Endothelial cell (in vitro differentiated cells): ENCODE data around the gene SAE1. TPM values are rescaled to one million over a fixed set of nuclear protein-coding genes. Genes with fewer than 3 reads are reported as not detected.
A peak's percentile ranks its signal among the peaks of the same experiment; 100 is the strongest.
"Not testable (repeated sequence)": the region's sequence is repeated elsewhere in the genome, so short reads cannot be mapped to it uniquely, and the experiment has no call there.

Experiments
- DNase-seq: peaks from one replicate; pipeline ENCODE4 v3.0.0; 2021; ENCODE audit warnings: low spot score
- H3K27ac Mint-ChIP-seq: one replicate; pipeline ENCODE4 v1.8.0; 2021; ENCODE audit warnings: mixed read lengths, inconsistent platforms; ENCODE audit not compliant: unreplicated experiment
- H3K27me3 Mint-ChIP-seq: one replicate; pipeline ENCODE4 v1.8.0; 2021; ENCODE audit warnings: mild to moderate bottlenecking, moderate library complexity, mixed read lengths, inconsistent platforms; ENCODE audit not compliant: unreplicated experiment
- H3K36me3 Mint-ChIP-seq: one replicate; pipeline ENCODE4 v1.8.0; 2021; ENCODE audit warnings: mild to moderate bottlenecking, low read depth, mixed read lengths, inconsistent platforms; ENCODE audit not compliant: unreplicated experiment
- H3K4me1 Mint-ChIP-seq: one replicate; pipeline ENCODE4 v1.8.0; 2021; ENCODE audit warnings: mild to moderate bottlenecking, mixed read lengths, inconsistent platforms; ENCODE audit not compliant: unreplicated experiment
- H3K4me3 Mint-ChIP-seq: one replicate; pipeline ENCODE4 v1.8.0; 2021; ENCODE audit warnings: mild to moderate bottlenecking, mixed read lengths, inconsistent platforms; ENCODE audit not compliant: unreplicated experiment
- H3K9me3 Mint-ChIP-seq: one replicate; pipeline ENCODE4 v1.8.0; 2021; ENCODE audit warnings: mixed read lengths, inconsistent platforms; ENCODE audit not compliant: unreplicated experiment
- total RNA-seq: library from RNA; stranded (reverse); fragmentation: NEBNext Ultra II Directional; extraction: Animal tissue kit (Norgen Biotek cat#: 25700); gene quantifications from one replicate; pipeline ENCODE4 v1.2.1, GENCODE V29; 2021; ENCODE audit not compliant: unreplicated experiment
- TF ChIP-seq, protein P1 (sequence below): fragments of 200-600 bp; sonication (generic); IDR thresholded peaks from one replicate; pipeline ENCODE4 v1.5.0; 2021; ENCODE audit warnings: antibody characterized with exemption; ENCODE audit not compliant: unreplicated experiment

SAE1 gene
- total RNA-seq, 1 donor from 2014 or later = 134 TPM

- peaks cover 15% of the 10 kb centered on the region for H3K36me3 Mint-ChIP-seq
- peaks cover 11% of the 10 kb centered on the region for H3K27me3 Mint-ChIP-seq
- peaks cover 21% of the 10 kb centered on the region for H3K4me1 Mint-ChIP-seq
- H3K9me3 Mint-ChIP-seq = no peaks in the 10 kb centered on the region
- peak overlapping the region; percentile 79 for H3K4me3 Mint-ChIP-seq
- DNase-seq = no peak
- TF ChIP-seq, protein P1, sequence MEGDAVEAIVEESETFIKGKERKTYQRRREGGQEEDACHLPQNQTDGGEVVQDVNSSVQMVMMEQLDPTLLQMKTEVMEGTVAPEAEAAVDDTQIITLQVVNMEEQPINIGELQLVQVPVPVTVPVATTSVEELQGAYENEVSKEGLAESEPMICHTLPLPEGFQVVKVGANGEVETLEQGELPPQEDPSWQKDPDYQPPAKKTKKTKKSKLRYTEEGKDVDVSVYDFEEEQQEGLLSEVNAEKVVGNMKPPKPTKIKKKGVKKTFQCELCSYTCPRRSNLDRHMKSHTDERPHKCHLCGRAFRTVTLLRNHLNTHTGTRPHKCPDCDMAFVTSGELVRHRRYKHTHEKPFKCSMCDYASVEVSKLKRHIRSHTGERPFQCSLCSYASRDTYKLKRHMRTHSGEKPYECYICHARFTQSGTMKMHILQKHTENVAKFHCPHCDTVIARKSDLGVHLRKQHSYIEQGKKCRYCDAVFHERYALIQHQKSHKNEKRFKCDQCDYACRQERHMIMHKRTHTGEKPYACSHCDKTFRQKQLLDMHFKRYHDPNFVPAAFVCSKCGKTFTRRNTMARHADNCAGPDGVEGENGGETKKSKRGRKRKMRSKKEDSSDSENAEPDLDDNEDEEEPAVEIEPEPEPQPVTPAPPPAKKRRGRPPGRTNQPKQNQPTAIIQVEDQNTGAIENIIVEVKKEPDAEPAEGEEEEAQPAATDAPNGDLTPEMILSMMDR = no peak
- H3K27ac Mint-ChIP-seq = peak overlapping the region; percentile 77
These were observed 112.7 kb downstream of the SAE1 start for GRCh38 chr19:47243364-47243775.

DNA sequence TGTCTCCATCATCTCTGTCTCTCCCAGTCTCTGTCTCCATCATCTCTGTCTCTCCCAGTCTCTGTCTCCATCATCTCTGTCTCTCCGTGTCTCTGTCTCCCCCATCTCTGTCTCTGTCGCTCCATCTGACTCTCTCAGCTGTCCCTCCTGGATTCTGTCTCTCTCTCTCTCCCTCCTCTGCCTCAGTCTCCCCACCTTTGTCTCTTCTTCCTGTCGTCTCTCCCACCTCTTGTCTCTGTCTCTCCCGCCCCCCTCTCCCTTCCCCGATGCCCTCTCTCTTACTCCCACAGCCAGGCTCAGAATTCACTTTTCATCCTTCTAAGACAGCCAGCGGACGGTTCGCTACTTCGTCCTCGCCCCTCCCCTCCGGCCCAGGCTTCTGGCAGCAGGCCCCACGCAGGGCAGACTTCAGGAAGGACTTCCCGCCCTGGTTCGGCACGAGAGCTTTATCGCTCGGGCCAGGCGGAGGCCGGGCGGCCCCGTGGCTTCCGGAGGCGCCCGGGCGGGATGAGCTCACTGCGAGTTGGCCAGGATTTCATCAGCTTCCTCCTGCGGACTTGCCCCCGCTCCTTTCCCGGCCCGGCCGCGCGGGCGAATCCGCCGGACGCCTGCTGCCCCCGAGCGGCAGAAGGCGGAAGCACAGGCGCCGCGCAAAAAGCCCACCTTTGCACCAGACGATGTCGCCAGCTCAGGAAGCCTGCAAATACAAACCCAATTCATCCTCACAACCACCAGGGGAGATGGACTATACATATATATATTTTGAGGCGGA is 113.3 kb downstream of the SAE1 start:
- DNase-seq = peak; percentile 99
- peaks cover 19% of the 10 kb centered on the region for H3K4me1 Mint-ChIP-seq
- peaks cover 10% of the 10 kb centered on the region for H3K27me3 Mint-ChIP-seq
- peaks cover 13% of the 10 kb centered on the region for H3K36me3 Mint-ChIP-seq
- no peaks in the 10 kb centered on the region for H3K9me3 Mint-ChIP-seq
- H3K27ac Mint-ChIP-seq = peak overlapping the region; percentile 77
- peak overlapping the region; percentile 79 for H3K4me3 Mint-ChIP-seq
- TF ChIP-seq, protein P1 = peak; percentile 96

DNA sequence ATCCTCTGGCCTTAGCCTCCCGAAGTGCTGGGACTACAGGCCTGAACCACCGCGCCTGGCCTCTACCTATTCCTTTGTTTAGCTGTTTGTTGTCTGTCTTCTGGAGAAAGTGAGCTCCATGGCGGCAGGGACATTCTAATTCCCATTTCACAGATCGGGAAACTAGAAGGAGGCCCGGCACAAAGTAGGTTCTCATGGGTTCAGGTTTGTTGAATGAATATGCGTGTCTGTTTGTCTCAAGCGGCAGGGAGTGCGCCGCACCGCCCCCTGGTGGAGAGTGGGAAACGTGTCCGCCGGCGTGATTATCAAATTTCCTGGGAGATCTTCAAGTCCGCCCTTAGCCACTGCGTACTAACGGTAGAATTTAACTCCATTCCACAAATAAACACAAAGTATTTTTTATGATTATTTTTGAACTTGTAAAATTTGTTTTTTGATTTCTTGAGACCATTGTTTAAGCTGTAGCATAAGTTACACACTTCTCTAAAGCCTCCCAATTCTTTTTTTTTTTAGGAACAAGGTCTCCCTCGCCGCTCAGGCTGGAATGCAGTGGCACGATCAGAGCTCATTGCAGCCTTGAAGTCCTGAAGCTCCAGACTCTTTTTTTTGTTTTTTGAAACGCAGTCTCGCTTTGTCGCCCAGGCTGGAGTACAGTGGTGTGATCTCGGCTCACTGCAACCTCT is 116.8 kb downstream of the SAE1 start:
- H3K36me3 Mint-ChIP-seq = peaks cover 11% of the 10 kb centered on the region
- DNase-seq = peak; percentile 78
- H3K4me3 Mint-ChIP-seq = no peak overlapping the region
- no peaks in the 10 kb centered on the region for H3K9me3 Mint-ChIP-seq
- no peak overlapping the region for H3K27ac Mint-ChIP-seq
- peaks cover 19% of the 10 kb centered on the region for H3K4me1 Mint-ChIP-seq
- TF ChIP-seq, protein P1 = peak; percentile 96
- H3K27me3 Mint-ChIP-seq = peaks cover 8% of the 10 kb centered on the region

DNA sequence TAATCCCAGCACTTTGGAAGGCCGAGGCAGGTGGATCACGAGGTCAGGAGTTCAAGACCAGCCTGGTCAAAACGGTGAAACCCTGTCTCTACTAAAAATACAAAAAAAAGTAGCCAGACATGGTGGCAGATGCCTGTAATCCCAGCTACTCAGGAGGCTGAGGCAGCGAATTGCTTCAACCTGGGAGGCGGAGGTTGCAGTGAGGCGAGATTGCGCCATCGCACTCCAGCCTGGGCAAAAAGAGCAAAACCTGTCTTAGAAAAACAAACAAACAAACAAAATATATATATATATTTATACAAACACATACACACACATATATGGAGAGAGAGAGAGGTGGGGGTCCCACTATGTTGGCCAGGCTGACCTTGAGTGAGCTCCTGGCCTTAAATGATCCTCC is 122.4 kb downstream of the SAE1 start:
- not testable (repeated sequence) for H3K36me3 Mint-ChIP-seq, H3K4me1 Mint-ChIP-seq, H3K9me3 Mint-ChIP-seq, H3K27ac Mint-ChIP-seq, DNase-seq, H3K4me3 Mint-ChIP-seq
- H3K27me3 Mint-ChIP-seq = peaks cover 10% of the 10 kb centered on the region

DNA sequence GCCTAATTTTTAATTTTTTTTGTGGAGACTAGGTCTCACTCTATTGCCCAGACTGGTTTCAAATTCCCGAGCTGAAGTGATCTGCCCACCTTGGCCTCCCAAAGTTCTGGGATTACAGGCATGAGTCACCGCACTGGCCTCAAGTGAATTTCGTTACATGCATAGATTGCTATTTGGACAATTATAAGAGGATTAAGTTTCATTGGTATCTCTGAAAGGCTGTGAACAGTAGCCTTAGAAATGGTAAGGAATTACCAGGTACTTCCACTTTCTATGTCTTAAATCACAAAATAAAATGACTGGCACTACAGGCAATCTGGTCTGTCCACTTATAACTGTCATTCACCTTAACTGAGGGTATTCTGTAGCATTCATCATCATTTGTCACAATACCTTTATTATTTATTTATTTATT is 122.8 kb downstream of the SAE1 start:
- Mint-ChIP-seq H3K9me3 (no peaks in the 10 kb centered on the region), H3K27me3 (peaks cover 11% of the 10 kb centered on the region), H3K4me1 (peaks cover 11% of the 10 kb centered on the region), H3K4me3 (no peak overlapping the region), H3K27ac (no peak overlapping the region), H3K36me3 (peaks cover 7% of the 10 kb centered on the region)
- TF ChIP-seq, protein P1 = no peak
- no peak for DNase-seq
